HG02571 (cell line): ENCODE data around the gene HTR3C.

ENCODE experiments used
- ATAC-seq: cut with Tn5 transposase; IDR thresholded peaks from one replicate; pipeline ENCODE4 v1.9.1; 2021; ENCODE audit warnings: mild to moderate bottlenecking, moderate library complexity; ENCODE audit not compliant: unreplicated experiment

HTR3C gene

DNA sequence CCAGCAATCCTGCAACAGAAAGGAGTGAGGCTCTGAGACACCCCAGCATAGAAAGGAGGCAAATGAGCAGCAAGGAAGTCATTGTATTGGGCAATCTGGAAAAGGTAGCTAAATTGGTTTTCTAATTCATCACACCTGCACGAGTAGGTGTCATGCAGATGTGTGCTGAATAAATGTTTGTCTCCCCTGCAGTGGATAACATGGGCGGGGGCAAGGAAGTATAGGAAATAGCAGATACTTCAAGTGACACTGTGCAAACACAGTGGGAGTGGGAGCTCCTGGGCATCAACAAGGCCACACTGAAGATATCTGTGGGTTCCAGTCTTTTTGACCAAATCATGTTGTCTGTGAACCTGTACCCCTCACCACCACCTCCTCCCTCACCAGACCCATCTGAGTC is 29.6 kb downstream of the HTR3C start:
- no peak for ATAC-seq

DNA sequence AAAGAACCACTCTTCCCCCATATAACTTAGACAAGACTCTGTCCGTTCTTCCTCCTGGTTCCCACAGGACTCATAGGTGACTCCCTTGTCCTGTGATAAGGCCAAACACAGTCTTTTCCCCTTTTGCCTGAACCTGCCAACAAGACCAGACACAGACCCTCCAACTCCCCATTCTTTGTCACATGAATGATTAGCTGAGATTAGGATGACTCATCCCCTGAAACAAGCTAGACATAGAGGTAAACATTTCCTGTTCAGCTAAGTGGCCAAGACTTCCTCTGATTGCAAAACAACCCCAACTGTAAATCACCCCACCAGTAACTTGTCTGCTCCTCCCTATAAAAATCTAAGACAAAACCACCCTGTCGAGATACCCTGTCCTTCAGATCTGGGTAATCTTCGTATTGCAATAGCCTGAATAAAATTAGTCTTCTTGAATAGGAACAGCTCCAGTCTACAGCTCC is 32.6 kb downstream of the HTR3C start:
- ATAC-seq = no peak

DNA sequence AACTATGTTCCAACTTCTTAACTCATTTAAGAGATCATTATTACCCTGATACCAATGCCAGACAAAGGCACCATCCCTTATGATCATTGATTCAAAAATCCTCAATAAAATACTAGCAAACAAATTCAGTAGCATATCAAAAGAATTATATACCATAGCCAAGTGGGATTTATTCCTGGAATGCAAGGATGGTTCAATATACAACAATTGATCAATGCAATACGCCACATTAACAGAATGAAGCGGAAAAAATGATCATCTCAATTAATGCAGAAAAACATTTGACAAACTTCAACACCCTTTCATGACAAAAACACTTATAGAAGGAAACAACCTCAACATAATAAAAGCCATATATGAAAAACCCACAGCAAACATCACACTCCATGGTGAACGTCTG is 39.4 kb downstream of the HTR3C start:
- ATAC-seq = no peak

DNA sequence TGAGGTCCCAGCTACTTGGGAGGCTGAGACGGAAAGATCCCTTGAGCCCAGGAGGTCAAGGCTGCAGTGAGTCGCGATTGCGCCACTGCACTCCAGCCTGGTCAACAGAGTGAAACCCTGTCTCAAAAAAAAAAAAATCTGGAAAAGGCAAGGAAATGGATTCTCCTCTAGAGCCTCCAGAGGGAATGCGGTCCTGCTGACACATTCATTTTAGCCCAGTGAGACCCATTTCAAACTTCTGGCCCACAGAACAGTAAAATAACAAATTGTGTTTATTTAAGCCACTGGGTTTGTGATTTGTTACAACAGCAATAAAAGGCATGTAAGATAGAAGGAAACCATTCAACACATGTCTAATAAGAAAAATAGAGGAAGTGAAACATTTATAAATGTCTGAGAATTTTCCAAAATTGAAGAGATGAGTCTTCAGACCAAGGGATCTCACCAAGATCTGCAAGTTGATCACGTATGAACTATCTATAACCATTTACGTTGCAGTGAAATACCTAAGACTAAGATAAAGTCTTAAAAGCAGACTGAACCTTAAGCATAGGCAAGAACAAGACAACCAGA is 44.0 kb downstream of the HTR3C start, which contains the start of gene HTR3E:
Gene HTR3E, plus strand, starts transcription at position 254 of the 573 bp plus-strand sequence. CDS start 466 bp downstream, outside the sequence.
- ATAC-seq = no peak

DNA sequence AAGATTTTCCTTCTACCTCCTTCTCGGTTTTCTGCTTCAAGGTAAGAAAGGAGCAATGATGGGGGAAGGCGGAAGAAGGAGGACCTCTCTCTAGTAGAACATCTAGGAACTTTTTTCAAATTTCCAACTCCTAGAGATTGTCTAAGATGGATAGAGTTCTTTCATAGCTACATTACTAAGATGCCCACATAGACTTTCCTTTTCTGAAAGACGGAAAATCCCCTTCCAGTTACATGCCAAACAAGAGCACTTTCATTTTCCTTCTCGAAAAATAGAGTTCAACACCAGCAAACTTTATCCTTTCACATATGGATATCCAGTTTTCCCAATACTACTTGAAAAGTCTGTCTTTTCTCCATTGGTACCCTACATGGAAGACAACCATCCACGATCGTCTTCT is 44.7 kb downstream of the HTR3C start:
- ATAC-seq = no peak

DNA sequence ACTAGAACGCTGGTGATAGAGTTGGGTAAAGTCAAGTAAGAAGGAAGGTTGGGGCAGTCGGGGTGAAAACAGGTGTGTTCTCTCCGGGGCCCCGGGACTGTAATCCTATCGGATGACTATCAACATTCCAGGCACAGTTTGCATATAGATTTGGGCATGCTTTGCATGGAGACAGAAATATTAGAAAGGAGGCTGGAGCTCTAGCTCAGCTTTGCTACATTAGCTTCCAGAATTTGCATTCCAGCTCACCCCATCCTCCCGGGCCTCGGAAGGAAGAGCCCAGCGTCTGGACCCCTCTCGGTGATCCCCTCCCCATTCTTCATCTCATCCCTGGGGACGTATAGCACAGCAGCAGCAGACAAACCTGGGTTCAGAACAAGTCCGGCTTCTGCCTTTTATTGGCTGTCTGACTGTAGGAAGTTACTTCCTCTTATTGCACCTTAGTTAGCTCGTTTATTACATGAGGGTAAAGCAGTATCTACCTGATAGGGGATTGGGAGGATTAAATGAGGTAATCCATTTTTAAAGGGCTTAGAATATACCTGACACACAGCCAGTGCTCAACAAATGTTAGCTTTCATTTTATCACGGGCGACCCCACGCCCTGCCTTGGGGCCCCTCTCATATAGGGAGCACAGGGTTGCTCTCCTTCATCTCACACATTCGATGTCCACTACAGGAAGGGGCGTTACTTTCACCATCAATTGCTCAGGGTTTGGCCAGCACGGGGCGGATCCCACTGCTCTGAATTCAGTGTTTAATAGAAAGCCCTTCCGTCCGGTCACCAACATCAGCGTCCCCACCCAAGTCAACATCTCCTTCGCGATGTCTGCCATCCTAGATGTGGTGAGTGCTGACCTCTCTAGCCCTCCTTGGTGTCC is 47.2 kb downstream of the HTR3C start:
- no peak for ATAC-seq
